ENCODE measurements around the gene PPP2R1A. TPM values are rescaled to one million over a fixed set of nuclear protein-coding genes. Genes with fewer than 3 reads are reported as not detected.
"Not testable (repeated sequence)": the region's sequence is repeated elsewhere in the genome, so short reads cannot be mapped to it uniquely, and the experiment has no call there.

PPP2R1A gene
- total RNA-seq, 6 donors from 2014 or later: 90.1 to 214 (median 177) TPM

DNA sequence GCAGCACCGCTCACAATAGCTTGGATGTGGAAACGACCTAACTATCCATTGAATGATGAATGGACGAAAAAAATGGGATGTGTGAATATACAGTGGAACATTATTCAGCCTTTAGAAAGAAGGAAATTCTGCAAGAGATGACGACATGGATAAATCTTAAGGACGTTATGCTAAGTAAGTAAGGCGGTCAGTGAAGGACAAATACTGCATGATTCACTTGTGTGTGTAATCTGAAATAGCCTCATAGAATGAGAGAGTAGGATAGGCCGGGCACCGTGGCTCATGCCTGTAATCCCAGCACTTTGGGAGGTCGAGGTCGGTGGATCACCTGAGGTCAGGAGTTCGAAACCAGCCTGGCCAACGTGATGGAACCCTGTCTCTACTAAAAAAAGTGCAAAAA is 54.2 kb downstream of the PPP2R1A start:
- WGBS, 2 donors: 77 to 79% methylated on average over 12 of the region's 12 CpGs
- no peaks in the 10 kb centered on the region for H3K9me3 ChIP-seq
- H3K27me3 ChIP-seq: no peaks in the 10 kb centered on the region
- no peak overlapping the region for H3K4me3 ChIP-seq
- no peaks in the 10 kb centered on the region for H3K4me1 ChIP-seq
- DNase-seq (no peak), ATAC-seq (ENCODE audit: low FRiP score in 2 of 2) (no peak)
- TF ChIP-seq POLR2AphosphoS5 (IDR thresholded peaks at IDR 0.05) (no peak), EP300 (IDR thresholded peaks at IDR 0.05) (no peak), POLR2A (IDR thresholded peaks at IDR 0.05) (no peak)
- TF ChIP-seq, protein P1, sequence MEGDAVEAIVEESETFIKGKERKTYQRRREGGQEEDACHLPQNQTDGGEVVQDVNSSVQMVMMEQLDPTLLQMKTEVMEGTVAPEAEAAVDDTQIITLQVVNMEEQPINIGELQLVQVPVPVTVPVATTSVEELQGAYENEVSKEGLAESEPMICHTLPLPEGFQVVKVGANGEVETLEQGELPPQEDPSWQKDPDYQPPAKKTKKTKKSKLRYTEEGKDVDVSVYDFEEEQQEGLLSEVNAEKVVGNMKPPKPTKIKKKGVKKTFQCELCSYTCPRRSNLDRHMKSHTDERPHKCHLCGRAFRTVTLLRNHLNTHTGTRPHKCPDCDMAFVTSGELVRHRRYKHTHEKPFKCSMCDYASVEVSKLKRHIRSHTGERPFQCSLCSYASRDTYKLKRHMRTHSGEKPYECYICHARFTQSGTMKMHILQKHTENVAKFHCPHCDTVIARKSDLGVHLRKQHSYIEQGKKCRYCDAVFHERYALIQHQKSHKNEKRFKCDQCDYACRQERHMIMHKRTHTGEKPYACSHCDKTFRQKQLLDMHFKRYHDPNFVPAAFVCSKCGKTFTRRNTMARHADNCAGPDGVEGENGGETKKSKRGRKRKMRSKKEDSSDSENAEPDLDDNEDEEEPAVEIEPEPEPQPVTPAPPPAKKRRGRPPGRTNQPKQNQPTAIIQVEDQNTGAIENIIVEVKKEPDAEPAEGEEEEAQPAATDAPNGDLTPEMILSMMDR (IDR thresholded peaks at IDR 0.05): no peak
- no peaks in the 10 kb centered on the region for H3K36me3 ChIP-seq
- H3K27ac ChIP-seq: no peak overlapping the region

- no peak overlapping the region for H3K27ac ChIP-seq
- H3K4me1 ChIP-seq: no peaks in the 10 kb centered on the region
- H3K9me3 ChIP-seq: no peaks in the 10 kb centered on the region
- H3K4me3 ChIP-seq: no peak overlapping the region
- 8 to 12% methylated on average over 6 of the region's 6 CpGs for WGBS, 2 donors
- no peaks in the 10 kb centered on the region for H3K36me3 ChIP-seq
- no peaks in the 10 kb centered on the region for H3K27me3 ChIP-seq
- ATAC-seq (ENCODE audit: low FRiP score in 2 of 2) (peak; percentile 70 to 73), DNase-seq (peak in 1 of 2 donors; percentile 32)
- no peak for TF ChIP-seq POLR2A (IDR thresholded peaks at IDR 0.05)
- no peak for TF ChIP-seq POLR2AphosphoS5 (IDR thresholded peaks at IDR 0.05)
- TF ChIP-seq, protein P1 (IDR thresholded peaks at IDR 0.05): peak in 5 of 6 experiments; percentile 32 to 50 (median 37)
- no peak for TF ChIP-seq EP300 (IDR thresholded peaks at IDR 0.05)
Observed at GRCh38 chr19:52248241-52248640, 58.4 kb downstream of the PPP2R1A start.

DNA sequence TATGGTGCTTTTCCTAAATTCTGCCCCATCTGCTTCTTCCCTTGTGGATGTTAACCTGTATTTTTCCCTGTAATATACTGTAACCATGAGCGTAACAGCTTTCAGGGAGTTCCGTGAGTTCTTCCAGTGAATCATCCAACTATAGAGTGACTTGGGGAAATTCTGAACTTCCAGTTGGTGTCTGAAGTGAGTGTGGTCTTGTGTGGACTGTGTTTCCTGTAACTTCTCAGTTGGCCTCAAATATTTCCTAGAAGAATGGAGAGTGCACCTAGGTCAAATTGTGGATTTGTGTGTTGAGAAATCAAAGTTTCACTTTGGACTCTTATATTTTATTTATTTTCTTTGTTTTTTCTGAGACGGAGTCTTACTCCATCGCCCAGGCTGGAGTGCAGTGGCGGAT is 68.6 kb downstream of the PPP2R1A start:
- H3K9me3 ChIP-seq: no peaks in the 10 kb centered on the region

GRCh38 chr19:52265556-52265955 is 75.7 kb downstream of the PPP2R1A start:
- not testable (repeated sequence) for H3K27me3 ChIP-seq; DNase-seq; H3K36me3 ChIP-seq; ATAC-seq (ENCODE audit: low FRiP score in 2 of 2); H3K4me1 ChIP-seq; H3K27ac ChIP-seq; H3K4me3 ChIP-seq; H3K9me3 ChIP-seq
- WGBS, 2 donors: 88 to 97% methylated on average over 6 of the region's 6 CpGs

More for the DNA sequence above, 68.6 kb downstream of the PPP2R1A start:
- 93 to 98% methylated on average over 5 of the region's 5 CpGs for WGBS, 2 donors
- H3K27ac ChIP-seq: no peak overlapping the region
- no peaks in the 10 kb centered on the region for H3K4me1 ChIP-seq
- TF ChIP-seq POLR2A (IDR thresholded peaks at IDR 0.05): no peak
- TF ChIP-seq, protein P1 (IDR thresholded peaks at IDR 0.05): no peak
- no peak for TF ChIP-seq POLR2AphosphoS5 (IDR thresholded peaks at IDR 0.05)
- TF ChIP-seq EP300 (IDR thresholded peaks at IDR 0.05): no peak
- no peak overlapping the region for H3K4me3 ChIP-seq
- H3K36me3 ChIP-seq: no peaks in the 10 kb centered on the region
- H3K27me3 ChIP-seq: no peaks in the 10 kb centered on the region
- ATAC-seq (ENCODE audit: low FRiP score in 2 of 2) (no peak), DNase-seq (no peak)

- H3K27me3 ChIP-seq: no peaks in the 10 kb centered on the region
- H3K4me1 ChIP-seq: peaks cover 12 to 19% (median 16%) of the 10 kb centered on the region in 4 donors
- peaks cover 0 to 8% (median 3%) of the 10 kb centered on the region in 4 donors for H3K36me3 ChIP-seq
- TF ChIP-seq EP300 (IDR thresholded peaks at IDR 0.05) (peak in 1 of 4 donors; percentile 57), POLR2AphosphoS5 (IDR thresholded peaks at IDR 0.05) (peak; percentile 93 to 94), POLR2A (IDR thresholded peaks at IDR 0.05) (peak; percentile 43 to 91 (median 82))
- TF ChIP-seq, protein P1 (IDR thresholded peaks at IDR 0.05): peak in 2 of 6 experiments; percentile 13 to 26
- WGBS, 2 donors: 0% methylated on average over 22 to 65 of the region's 70 CpGs
- H3K4me3 ChIP-seq: peak within 1 kb of the TSS; percentile 81 to 97 (median 90)
- peak; percentile 97 to 100 for DNase-seq
- peak within 1 kb of the TSS; percentile 98 to 100 (median 98) for H3K27ac ChIP-seq
- peaks cover 0 to 10% (median 0%) of the 10 kb centered on the region in 4 donors for H3K9me3 ChIP-seq
- peak; percentile 99 to 100 for ATAC-seq (ENCODE audit: low FRiP score in 2 of 2)
Observed at GRCh38 chr19:52269338-52270261, 79.7 kb downstream of the PPP2R1A start, which contains the start of gene ZNF766. Gene ZNF766, plus strand, starts transcription at chr19:52269587. Its CDS starts 27 bp downstream, at chr19:52269614.

Data from upper lobe of left lung (tissue), 6 donors.